ENCODE measurements around the gene FAM111A.

FAM111A gene

GRCh38 chr11:59200423-59200746 is 57.7 kb downstream of the FAM111A start:
- no peak for DNase-seq (ENCODE audit: low spot score)

GRCh38 chr11:59201353-59201752 is 58.7 kb downstream of the FAM111A start:
- no peak for DNase-seq (ENCODE audit: low spot score)

All from CD4-positive, alpha-beta T cell treated with Interleukin-2 at 100 ng/mL for 4 hours (primary cell).